ACHN (cell line): ENCODE results near the gene FAT1.
A peak's percentile ranks its signal among the peaks of the same experiment; 100 is the strongest.

Experiments
- DNase-seq: peaks from one replicate; pipeline ENCODE4 v3.0.0-alpha.2; 2015
- in situ Hi-C: cut with HindIII; loops from 2 replicates; pipeline ENCODE4 v1.10.0; 2017; ENCODE audit warnings: low sequenced_read_pairs, low pct_ligation_motif_present, low pct_unique_long_range_greater_than_20kb

The FAT1 gene

DNA sequence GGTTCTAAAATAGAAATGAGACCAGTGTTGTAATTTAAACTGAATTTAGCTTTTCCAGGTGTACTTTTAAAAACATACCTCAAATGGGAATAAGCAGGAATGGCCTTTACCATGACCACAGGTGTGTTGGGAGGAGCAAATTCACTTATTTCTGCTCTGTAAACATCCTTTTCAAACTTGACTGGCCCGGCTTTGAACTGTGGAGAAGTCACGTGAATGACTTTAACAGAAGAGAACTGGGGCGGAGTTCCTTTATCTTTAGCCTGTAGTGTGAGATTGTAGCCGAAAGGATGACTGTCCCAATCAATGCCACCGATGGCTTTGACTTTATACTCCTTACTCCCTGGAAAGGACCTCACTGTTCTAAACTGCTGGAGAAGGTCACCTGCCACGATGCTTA lies 15.1 kb downstream of the FAT1 start:
- in situ Hi-C loops = no loop called here
- DNase-seq = no peak

DNA sequence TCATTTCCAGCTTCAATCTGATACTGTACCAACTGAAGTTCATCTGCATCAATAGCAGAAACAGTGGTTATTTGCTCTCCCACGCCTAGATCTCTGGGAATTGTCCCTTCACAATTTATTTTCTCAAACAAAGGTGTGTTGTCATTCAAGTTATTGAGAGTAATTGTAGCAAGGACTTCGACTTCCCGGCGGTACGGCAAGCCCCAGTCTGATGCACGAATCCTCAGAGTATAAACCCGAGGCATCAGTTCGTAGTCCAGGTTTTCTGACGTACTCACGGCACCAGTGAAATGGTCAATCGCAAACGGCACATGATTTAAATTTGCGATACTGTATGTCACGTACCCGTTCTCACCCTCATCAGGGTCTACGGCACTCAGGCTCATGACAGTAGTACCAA lies 15.7 kb downstream of the FAT1 start:
- in situ Hi-C loops = no loop called here
- no peak for DNase-seq

DNA sequence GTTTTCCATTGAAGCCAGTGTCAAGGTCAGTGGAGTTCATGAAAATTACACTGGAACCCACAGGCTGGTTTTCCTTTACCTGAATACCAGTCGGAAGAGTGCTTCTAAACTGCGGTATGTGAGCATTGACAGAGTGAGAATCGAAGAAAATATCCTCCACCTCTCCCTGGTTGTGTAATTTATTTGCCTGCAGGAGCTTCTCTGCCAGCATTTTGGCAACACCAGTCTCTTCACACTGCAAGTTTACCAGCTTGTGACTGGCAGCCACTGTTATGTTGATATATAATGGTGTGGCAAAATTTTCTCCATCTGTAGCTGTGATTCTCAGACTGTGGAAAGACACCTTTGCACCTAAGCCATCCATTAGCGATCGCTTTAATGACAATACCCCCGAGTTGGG lies 16.1 kb downstream of the FAT1 start:
- in situ Hi-C loops = no loop called here
- DNase-seq = no peak

- DNase-seq = no peak
- in situ Hi-C loops = no loop called here
Measured at GRCh38 chr4:186704057-186704456, 19.6 kb downstream of the FAT1 start.

DNA sequence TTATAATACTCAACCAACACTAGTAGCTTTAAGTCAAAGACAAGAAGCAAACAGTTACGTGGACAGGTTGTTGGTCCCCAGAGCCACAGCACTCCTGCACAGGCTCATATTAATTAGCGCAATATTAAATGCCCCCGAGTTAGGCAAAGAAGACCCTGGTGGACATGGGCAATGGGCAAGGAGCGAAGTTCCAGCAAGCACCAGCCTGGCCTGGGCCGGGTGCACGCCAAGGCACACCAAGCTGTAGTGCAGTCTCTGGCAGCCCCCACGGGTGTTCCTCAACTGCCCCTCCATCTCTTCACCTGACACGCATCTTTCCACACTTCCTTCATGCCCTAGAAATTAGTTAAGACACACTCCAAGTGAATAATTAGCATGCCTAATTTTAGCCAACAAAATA lies 20.1 kb downstream of the FAT1 start:
- DNase-seq = no peak
- in situ Hi-C loops = no loop called here

DNA sequence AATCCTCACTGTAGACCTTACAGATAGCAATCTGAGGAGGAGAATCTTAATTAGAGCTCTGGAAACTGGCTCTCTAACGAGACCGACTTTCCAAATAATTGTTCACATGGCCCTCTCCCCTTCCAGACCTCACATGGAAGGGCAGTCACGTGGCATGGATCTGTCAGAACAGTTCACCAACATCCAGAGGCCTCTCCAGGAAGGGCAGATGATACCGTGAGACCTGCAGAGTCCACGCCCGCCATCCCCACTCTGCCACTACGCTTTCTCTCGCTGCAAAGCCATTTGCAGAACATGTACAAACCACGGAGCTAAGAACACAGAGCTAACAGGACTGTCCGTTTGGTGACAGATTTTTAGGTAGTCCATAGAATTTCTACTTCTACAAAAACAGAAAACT lies 20.7 kb downstream of the FAT1 start:
- in situ Hi-C loops = no loop called here
- no peak for DNase-seq

DNA sequence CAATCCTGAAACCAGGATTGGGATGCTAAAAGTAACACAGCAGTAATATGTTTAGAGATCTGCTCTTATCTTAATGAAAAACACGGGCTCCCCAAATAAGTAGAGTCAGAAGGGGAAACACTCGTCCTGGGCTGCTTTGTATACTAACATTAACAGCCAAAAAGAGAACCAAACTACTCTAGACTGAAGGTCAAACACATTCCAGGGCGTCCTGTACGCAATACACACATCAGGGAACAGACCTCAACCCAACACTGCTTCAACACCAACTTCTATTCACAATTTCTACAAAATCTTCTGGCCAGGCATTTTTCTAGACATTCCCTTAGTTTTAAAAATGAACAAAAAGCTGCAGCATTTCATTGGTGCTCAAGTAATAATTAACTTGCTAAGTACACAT lies 21.4 kb downstream of the FAT1 start:
- DNase-seq = no peak
- in situ Hi-C loops = no loop called here

DNA sequence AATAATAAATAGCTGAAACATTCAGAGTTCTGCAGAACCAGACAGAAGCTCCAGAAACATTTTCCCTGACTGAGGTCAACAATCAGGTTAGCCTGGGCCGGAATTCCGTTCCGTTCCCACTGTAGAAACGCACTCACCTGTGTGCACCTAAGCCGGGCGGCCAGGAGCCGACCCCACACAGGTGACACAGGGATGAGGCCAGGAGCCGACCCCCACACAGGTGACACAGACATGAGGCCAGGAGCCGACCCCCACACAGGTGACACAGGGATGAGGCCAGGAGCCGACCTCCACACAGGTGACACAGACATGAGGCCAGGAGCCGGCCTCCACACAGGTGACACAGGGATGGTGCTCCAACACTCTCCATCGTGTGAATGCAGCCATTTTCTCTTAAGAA lies 21.9 kb downstream of the FAT1 start:
- no peak for DNase-seq
- in situ Hi-C loops = no loop called here

- no peak for DNase-seq
- in situ Hi-C loops = no loop called here
Measured at GRCh38 chr4:186701273-186701672, 22.4 kb downstream of the FAT1 start.

GRCh38 chr4:186700746-186701145 lies 22.9 kb downstream of the FAT1 start:
- in situ Hi-C loops = no loop called here
- no peak for DNase-seq

GRCh38 chr4:186699881-186700397 lies 23.7 kb downstream of the FAT1 start:
- DNase-seq = no peak

DNA sequence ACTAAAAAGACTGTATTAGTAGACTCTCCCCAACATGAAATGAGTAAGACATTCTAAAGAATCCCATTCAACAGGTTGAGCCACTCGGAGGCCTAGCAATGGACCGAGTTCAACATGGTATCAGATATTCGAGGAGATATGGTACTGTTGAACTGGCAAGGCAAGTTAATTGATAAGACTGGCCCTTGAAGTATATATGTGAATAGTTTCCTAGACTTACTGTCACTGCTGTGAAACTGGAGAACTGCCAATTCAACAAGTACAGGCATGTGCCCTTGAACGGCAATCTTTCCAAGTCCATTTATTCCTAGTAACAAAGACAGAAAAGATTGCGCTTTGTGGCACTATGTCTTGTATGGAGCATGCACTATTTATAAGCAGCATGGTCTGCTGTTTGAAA lies 24.4 kb downstream of the FAT1 start:
- in situ Hi-C loops = no loop called here
- no peak for DNase-seq

More at GRCh38 chr4:186699881-186700397, 23.7 kb downstream of the FAT1 start:
- in situ Hi-C loops = no loop called here

DNA sequence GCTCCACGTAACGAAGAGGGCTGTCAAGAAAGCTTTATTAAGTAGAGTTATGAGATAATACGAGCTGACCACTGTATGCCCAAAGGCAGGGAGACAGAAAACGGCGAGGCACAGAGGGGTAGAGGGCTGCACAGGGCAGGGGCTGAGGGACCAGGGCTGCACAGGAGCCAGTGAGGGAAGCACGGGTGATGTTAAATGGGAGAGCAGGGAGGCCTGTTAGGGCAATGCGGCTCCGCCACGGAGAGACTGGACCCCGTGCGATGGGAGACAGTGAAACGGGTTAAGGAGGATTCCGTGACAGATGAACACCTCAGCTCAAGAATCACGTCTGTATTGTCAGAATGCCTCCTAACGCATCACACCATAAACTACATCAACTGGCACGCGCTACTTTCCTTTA lies 25.1 kb downstream of the FAT1 start:
- DNase-seq = no peak
- in situ Hi-C loops = no loop called here

DNA sequence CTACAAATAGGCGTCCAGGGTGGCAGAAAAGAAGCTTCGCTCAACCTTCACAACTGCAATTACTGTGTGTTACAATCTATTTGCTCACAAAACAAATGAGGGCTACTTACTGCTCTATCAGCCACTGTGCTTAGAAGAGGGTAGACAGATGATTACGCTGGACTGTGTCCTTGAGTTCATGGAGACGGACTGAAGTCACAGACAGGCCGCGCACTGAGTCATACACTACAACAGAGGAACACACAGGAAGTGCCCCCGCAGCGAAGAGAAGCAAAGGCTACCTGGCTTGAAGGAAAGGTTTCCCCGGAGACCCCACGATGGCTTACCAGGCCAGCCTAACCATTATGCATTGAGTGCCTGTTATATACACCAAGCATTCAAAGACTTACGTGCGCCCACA lies 25.6 kb downstream of the FAT1 start:
- in situ Hi-C loops = no loop called here
- no peak for DNase-seq

GRCh38 chr4:186695392-186695791 lies 28.3 kb downstream of the FAT1 start:
- DNase-seq = no peak
- in situ Hi-C loops = no loop called here

GRCh38 chr4:186693894-186694293 lies 29.8 kb downstream of the FAT1 start:
- no peak for DNase-seq
- in situ Hi-C loops = no loop called here

- in situ Hi-C loops = no loop called here
- DNase-seq = peak; percentile 76
Measured at GRCh38 chr4:186693159-186693815, 30.4 kb downstream of the FAT1 start.

DNA sequence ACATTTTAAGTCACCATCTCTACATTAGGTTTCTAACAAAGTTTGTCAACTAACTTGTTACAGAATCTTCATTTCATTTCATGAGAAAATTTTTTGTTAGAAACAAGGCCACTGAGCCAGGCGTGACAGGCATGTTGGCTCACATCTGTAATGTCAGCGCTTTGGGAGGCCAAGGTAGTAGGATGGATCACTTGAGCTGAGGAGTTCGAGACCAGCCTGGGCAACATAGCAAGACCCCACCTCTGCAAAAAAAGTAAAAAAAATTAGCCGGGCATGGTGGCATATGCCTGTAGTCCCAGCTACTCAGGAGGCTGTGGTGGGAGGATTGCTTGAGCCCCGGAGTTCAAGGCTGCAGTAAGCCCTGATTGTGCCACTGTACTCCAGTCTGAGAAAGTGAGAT lies 32.3 kb downstream of the FAT1 start:
- in situ Hi-C loops = no loop called here
- no peak for DNase-seq

DNA sequence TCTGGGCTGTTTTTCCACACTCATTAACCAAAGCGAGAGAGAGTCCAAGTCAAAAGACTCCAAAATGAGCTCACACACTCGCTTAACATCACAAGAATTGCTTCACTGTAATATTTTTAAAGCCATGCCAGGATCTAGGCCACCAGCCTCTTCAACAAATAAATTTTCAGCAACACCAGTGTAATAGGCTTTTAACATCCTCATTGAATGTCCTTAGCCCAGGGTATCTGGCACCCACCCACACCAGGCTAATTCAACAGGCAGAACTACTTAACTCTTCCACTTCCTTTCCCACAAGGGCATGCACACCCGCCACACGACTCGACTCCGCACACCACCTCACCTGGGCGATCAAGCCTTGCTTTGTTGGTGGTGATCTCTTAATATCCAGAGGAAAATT lies 34.2 kb downstream of the FAT1 start:
- DNase-seq = peak; percentile 42
- in situ Hi-C loops = no loop called here

DNA sequence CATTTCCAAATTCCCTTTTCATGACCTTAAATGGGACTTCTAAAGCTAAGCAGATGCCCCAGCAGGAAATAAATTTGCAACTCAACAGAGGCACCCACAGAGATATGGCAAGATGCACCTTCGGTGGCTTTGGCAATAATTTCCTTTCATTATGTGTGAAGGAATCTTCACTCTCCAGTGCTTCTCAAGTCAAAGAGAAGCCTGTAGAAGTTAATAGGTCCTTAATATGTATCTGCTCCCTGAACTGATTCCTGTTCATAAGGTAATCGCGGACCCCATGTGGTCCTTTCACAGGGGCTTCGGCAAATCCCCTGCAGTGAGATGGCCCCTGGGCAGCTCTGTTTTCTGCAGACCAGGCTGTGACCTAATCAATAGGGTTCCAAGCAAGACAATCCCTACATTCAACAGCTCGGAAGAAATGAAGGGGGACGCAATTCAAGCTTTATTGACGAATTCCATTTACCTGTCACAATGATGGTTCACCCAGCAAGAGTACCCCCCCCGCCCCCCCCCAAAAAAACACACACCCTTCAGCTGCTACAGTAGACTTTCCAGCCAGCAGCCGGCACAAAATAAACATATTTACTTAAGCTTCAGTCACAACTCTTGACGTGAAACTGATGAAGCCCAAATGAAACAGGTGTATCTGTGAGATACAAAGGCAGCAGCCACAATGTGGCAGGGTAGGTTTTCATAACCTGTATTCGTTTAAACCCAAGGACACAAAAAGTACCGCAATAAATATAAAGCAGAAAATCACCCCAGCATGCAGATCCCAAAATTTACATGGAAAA lies 35.3 kb downstream of the FAT1 start:
- in situ Hi-C loops = no loop called here
- no peak for DNase-seq
